Activated naive CD4-positive, alpha-beta T cell treated with anti-CD3 and anti-CD28 coated beads, Interleukin-2, amount 10 ng/mL, durations not matched to agents 7 days and 5 days (primary cell): ENCODE measurements around the gene PALD1.

Experiments
- CTCF ChIA-PET: fragments of 350-600 bp; sonication (Branson Sonifier 250); formaldehyde crosslinking; loops from one replicate; lab custom pipeline; 2021; ENCODE audit warnings: antibody characterized with exemption; lab: Charles Lee
- DNase-seq: peaks from one replicate; pipeline ENCODE4 v3.0.0-alpha.2; 2020
- H3K27ac Mint-ChIP-seq: one replicate; pipeline ENCODE4 v1.8.0; 2021; ENCODE audit warnings: mild to moderate bottlenecking, moderate library complexity, mixed read lengths
- H3K27me3 Mint-ChIP-seq: one replicate; pipeline ENCODE4 v1.8.0; 2021; ENCODE audit warnings: mild to moderate bottlenecking, mixed read lengths
- H3K36me3 Mint-ChIP-seq: one replicate; pipeline ENCODE4 v1.8.0; 2021; ENCODE audit warnings: mixed read lengths
- H3K4me1 Mint-ChIP-seq: one replicate; pipeline ENCODE4 v1.8.0; 2021; ENCODE audit warnings: mixed read lengths
- H3K4me3 Mint-ChIP-seq: one replicate; pipeline ENCODE4 v1.8.0; 2021; ENCODE audit warnings: mild to moderate bottlenecking, moderate library complexity, mixed read lengths
- H3K9me3 Mint-ChIP-seq: one replicate; pipeline ENCODE4 v1.8.0; 2021; ENCODE audit warnings: mixed read lengths

Gene PALD1

GRCh38 chr10:70462349-70462984, 16.1 kb upstream of the PALD1 start:
- Mint-ChIP-seq H3K36me3 (no peaks in the 10 kb centered on the region), H3K27me3 (peaks cover 71% of the 10 kb centered on the region), H3K9me3 (no peaks in the 10 kb centered on the region), H3K4me3 (no peak overlapping the region), H3K27ac (no peak overlapping the region), H3K4me1 (peaks cover 5% of the 10 kb centered on the region)
- CTCF ChIA-PET, result interaction anchor here (1.8 to 3.5 kb wide), 6 partner anchors 14 to 88 kb away, joined by 5 to 48 read pairs (median 21); no protein-coding TSS in a partner anchor
- no peak for DNase-seq

- DNase-seq, result no peak
- Mint-ChIP-seq H3K9me3 (no peaks in the 10 kb centered on the region), H3K4me3 (no peak overlapping the region), H3K36me3 (no peaks in the 10 kb centered on the region), H3K4me1 (no peaks in the 10 kb centered on the region), H3K27ac (no peak overlapping the region), H3K27me3 (peaks cover 66% of the 10 kb centered on the region)
- CTCF ChIA-PET, result no interaction called here
Observed at GRCh38 chr10:70465278-70465677, 13.3 kb upstream of the PALD1 start.

GRCh38 chr10:70465832-70466231, 12.7 kb upstream of the PALD1 start:
- H3K4me1 Mint-ChIP-seq, result no peaks in the 10 kb centered on the region
- H3K27ac Mint-ChIP-seq, result no peak overlapping the region
- CTCF ChIA-PET, result no interaction called here

GRCh38 chr10:70466951-70467350, 11.6 kb upstream of the PALD1 start:
- Mint-ChIP-seq H3K9me3 (no peaks in the 10 kb centered on the region), H3K27ac (no peak overlapping the region), H3K4me3 (no peak overlapping the region), H3K4me1 (no peaks in the 10 kb centered on the region), H3K36me3 (no peaks in the 10 kb centered on the region), H3K27me3 (peaks cover 57% of the 10 kb centered on the region)
- no peak for DNase-seq
- CTCF ChIA-PET, result no interaction called here

More at GRCh38 chr10:70465832-70466231, 12.7 kb upstream of the PALD1 start:
- H3K4me3 Mint-ChIP-seq, result no peak overlapping the region
- no peaks in the 10 kb centered on the region for H3K36me3 Mint-ChIP-seq
- H3K9me3 Mint-ChIP-seq, result no peaks in the 10 kb centered on the region
- peaks cover 61% of the 10 kb centered on the region for H3K27me3 Mint-ChIP-seq
- no peak for DNase-seq

- Mint-ChIP-seq H3K4me3 (no peak overlapping the region), H3K27me3 (peaks cover 86% of the 10 kb centered on the region), H3K27ac (no peak overlapping the region), H3K9me3 (no peaks in the 10 kb centered on the region), H3K4me1 (peaks cover 18% of the 10 kb centered on the region), H3K36me3 (no peaks in the 10 kb centered on the region)
- no peak for DNase-seq
- CTCF ChIA-PET, result interaction anchor here (0.6 kb wide), 1 partner anchor 10 kb away, joined by 3 read pairs; no protein-coding TSS in a partner anchor
Observed at GRCh38 chr10:70472799-70473454, 5.6 kb upstream of the PALD1 start.

- CTCF ChIA-PET, result no interaction called here
- H3K4me1 Mint-ChIP-seq, result peaks cover 29% of the 10 kb centered on the region
Observed at GRCh38 chr10:70474780-70475179, 3.8 kb upstream of the PALD1 start.

GRCh38 chr10:70475661-70476060, 2.9 kb upstream of the PALD1 start:
- CTCF ChIA-PET, result interaction anchor here (1.1 to 3.1 kb wide), 2 partner anchors 13 to 64 kb away, joined by 3 to 20 read pairs; no protein-coding TSS in a partner anchor

More at GRCh38 chr10:70474780-70475179, 3.8 kb upstream of the PALD1 start:
- Mint-ChIP-seq H3K27me3 (peaks cover 83% of the 10 kb centered on the region), H3K4me3 (no peak overlapping the region), H3K27ac (no peak overlapping the region), H3K36me3 (no peaks in the 10 kb centered on the region), H3K9me3 (no peaks in the 10 kb centered on the region)
- DNase-seq, result no peak

GRCh38 chr10:70476249-70477035, 2.1 kb upstream of the PALD1 start:
- Mint-ChIP-seq H3K9me3 (no peaks in the 10 kb centered on the region), H3K4me3 (no peak overlapping the region), H3K36me3 (no peaks in the 10 kb centered on the region), H3K27me3 (peaks cover 97% of the 10 kb centered on the region), H3K4me1 (peaks cover 42% of the 10 kb centered on the region), H3K27ac (no peak overlapping the region)
- CTCF ChIA-PET, result interaction anchor here (1.1 to 3.1 kb wide), 3 partner anchors 14 to 112 kb away, joined by 3 to 20 read pairs (median 4); no protein-coding TSS in a partner anchor
- DNase-seq, result no peak

More at GRCh38 chr10:70475661-70476060, 2.9 kb upstream of the PALD1 start:
- H3K27me3 Mint-ChIP-seq, result peaks cover 91% of the 10 kb centered on the region
- DNase-seq, result no peak
- no peak overlapping the region for H3K4me3 Mint-ChIP-seq
- H3K9me3 Mint-ChIP-seq, result no peaks in the 10 kb centered on the region
- peaks cover 38% of the 10 kb centered on the region for H3K4me1 Mint-ChIP-seq
- H3K27ac Mint-ChIP-seq, result no peak overlapping the region
- H3K36me3 Mint-ChIP-seq, result no peaks in the 10 kb centered on the region

- peak overlapping the region; percentile 42 for H3K27ac Mint-ChIP-seq
- peaks cover 94% of the 10 kb centered on the region for H3K27me3 Mint-ChIP-seq
- no peaks in the 10 kb centered on the region for H3K9me3 Mint-ChIP-seq
- CTCF ChIA-PET, result interaction anchor here (1.4 to 3.1 kb wide), 2 partner anchors 15 to 113 kb away, joined by 4 to 20 read pairs; no protein-coding TSS in a partner anchor
- no peaks in the 10 kb centered on the region for H3K36me3 Mint-ChIP-seq
- peak overlapping the region; percentile 68 for H3K4me3 Mint-ChIP-seq
- peak; percentile 87 for DNase-seq
- peaks cover 42% of the 10 kb centered on the region for H3K4me1 Mint-ChIP-seq
Observed at GRCh38 chr10:70477661-70478162, 855 bp upstream of the PALD1 start.

- Mint-ChIP-seq H3K4me1 (peaks cover 42% of the 10 kb centered on the region), H3K4me3 (peak overlapping the region; percentile 33), H3K27me3 (peaks cover 92% of the 10 kb centered on the region), H3K36me3 (no peaks in the 10 kb centered on the region), H3K9me3 (no peaks in the 10 kb centered on the region), H3K27ac (no peak overlapping the region)
- no peak for DNase-seq
- CTCF ChIA-PET, result no interaction called here
Observed at GRCh38 chr10:70479165-70479581, 606 bp downstream of the PALD1 start.

GRCh38 chr10:70479626-70480238, 1.2 kb downstream of the PALD1 start:
- CTCF ChIA-PET, result no interaction called here
- DNase-seq, result no peak
- Mint-ChIP-seq H3K27ac (peak overlapping the region; percentile 53), H3K4me1 (peaks cover 42% of the 10 kb centered on the region), H3K4me3 (peak overlapping the region; percentile 33), H3K36me3 (no peaks in the 10 kb centered on the region), H3K9me3 (no peaks in the 10 kb centered on the region), H3K27me3 (peaks cover 86% of the 10 kb centered on the region)

GRCh38 chr10:70480239-70480861, 1.8 kb downstream of the PALD1 start:
- peaks cover 42% of the 10 kb centered on the region for H3K4me1 Mint-ChIP-seq
- peak overlapping the region; percentile 32 for H3K4me3 Mint-ChIP-seq
- DNase-seq, result peak; percentile 57
- H3K27me3 Mint-ChIP-seq, result peaks cover 83% of the 10 kb centered on the region
- CTCF ChIA-PET, result no interaction called here
- H3K27ac Mint-ChIP-seq, result peak overlapping the region; percentile 53
- H3K9me3 Mint-ChIP-seq, result no peaks in the 10 kb centered on the region
- H3K36me3 Mint-ChIP-seq, result no peaks in the 10 kb centered on the region

GRCh38 chr10:70481105-70481504, 2.5 kb downstream of the PALD1 start:
- Mint-ChIP-seq H3K27ac (no peak overlapping the region), H3K4me3 (no peak overlapping the region)

More at GRCh38 chr10:70481105-70481504, 2.5 kb downstream of the PALD1 start:
- H3K27me3 Mint-ChIP-seq, result peaks cover 79% of the 10 kb centered on the region
- H3K9me3 Mint-ChIP-seq, result no peaks in the 10 kb centered on the region
- no peaks in the 10 kb centered on the region for H3K36me3 Mint-ChIP-seq
- CTCF ChIA-PET, result no interaction called here
- DNase-seq, result no peak
- peaks cover 42% of the 10 kb centered on the region for H3K4me1 Mint-ChIP-seq
